Muscle layer of duodenum (tissue), 2 donors: ENCODE data around the gene TPSD1.
"Not testable (repeated sequence)": the region's sequence is repeated elsewhere in the genome, so short reads cannot be mapped to it uniquely, and the experiment has no call there.

Experiments used
- H3K27ac ChIP-seq: one replicate; pipeline ENCODE4 v1.7.0; 2013; ENCODE audit warnings: mild to moderate bottlenecking, low read length
- H3K27me3 ChIP-seq: one replicate; pipeline ENCODE4 v1.7.0; 2013; ENCODE audit warnings: low read depth, mild to moderate bottlenecking, control low read depth, low read length
- H3K36me3 ChIP-seq, 2 donors: one replicate each; pipeline ENCODE4 v1.7.0; 2013; ENCODE audit warnings: low read length in 2 of 2, control low read depth in 1 of 2, mild to moderate bottlenecking in 1 of 2; ENCODE audit not compliant: insufficient read depth in 2 of 2, control insufficient read depth in 1 of 2
- H3K4me1 ChIP-seq, 2 donors: one replicate each; pipeline ENCODE4 v1.7.0; 2013; ENCODE audit warnings: low read length in 2 of 2, mild to moderate bottlenecking in 2 of 2, control low read depth in 1 of 2, moderate library complexity in 1 of 2; ENCODE audit not compliant: insufficient read depth in 2 of 2, control insufficient read depth in 1 of 2
- H3K4me3 ChIP-seq, 2 donors: one replicate each; pipeline ENCODE4 v1.7.0; 2013; ENCODE audit warnings: low read length in 2 of 2, low read depth in 1 of 2, mild to moderate bottlenecking in 1 of 2
- H3K9me3 ChIP-seq, 2 donors: one replicate each; pipeline ENCODE4 v1.7.0; 2013; ENCODE audit warnings: low read length in 2 of 2, control low read depth in 1 of 2, mild to moderate bottlenecking in 1 of 2; ENCODE audit not compliant: control insufficient read depth in 1 of 2
- donor health status: healthy.

TPSD1 gene

DNA sequence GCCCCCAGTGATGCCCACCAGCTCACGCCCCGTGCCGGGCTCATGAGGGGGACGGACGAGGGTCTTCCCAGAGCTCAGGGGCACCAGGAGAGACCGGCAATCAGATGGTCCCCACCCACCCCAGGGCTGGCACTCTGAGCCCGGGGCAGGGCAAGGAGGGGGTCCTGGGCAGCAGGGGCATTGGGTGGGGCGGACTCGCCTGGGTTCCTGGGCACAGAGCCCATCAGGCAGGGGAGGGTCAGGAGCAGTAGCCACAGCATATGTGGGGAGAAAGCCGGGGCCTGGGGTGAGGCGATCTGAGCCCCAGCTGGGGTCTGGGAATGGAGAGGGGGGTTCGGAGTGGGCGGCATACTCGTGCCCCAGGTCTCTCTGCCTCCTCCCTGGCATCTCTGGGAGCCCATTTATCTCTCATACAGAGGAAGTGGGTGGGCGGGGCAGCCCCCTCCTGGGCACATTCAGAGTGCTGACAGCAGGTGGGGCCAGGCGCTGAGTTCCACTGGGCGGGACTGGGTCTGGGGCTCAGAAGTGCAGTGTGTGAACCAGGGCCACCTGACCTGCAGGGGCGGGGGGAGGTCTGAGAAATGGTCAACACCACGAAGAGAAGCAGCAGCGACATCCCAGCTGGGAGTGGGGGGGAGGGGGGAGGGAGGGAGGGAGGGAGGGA lies 33.1 kb downstream of the TPSD1 start:
- no peak overlapping the region for H3K27ac ChIP-seq
- no peaks in the 10 kb centered on the region for H3K36me3 ChIP-seq
- peaks cover 24% of the 10 kb centered on the region for H3K27me3 ChIP-seq
- no peak overlapping the region for H3K4me3 ChIP-seq
- no peaks in the 10 kb centered on the region for H3K9me3 ChIP-seq
- H3K4me1 ChIP-seq = no peaks in the 10 kb centered on the region

DNA sequence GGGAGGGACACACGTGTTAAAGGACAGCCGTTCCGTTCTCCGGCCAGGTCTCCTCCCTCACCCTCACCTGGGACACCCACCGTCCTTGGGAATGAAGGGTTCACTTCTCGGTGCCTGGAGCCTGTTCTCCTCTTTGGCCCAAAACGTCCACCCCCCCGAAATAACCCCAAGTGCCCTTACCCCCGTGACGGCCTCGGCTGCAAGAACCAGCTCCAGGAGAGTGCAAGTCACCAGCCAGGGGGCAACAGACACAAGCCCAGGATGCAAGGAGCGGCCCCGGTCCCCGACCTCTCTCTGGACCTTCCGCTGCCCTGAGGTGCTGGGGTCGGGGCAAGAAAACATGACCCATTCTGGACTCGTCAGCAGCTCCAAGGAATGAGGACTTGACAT lies 33.6 kb downstream of the TPSD1 start:
- H3K27me3 ChIP-seq = peaks cover 24% of the 10 kb centered on the region
- no peak overlapping the region for H3K27ac ChIP-seq
- no peak overlapping the region for H3K4me3 ChIP-seq
- no peaks in the 10 kb centered on the region for H3K9me3 ChIP-seq
- H3K36me3 ChIP-seq = no peaks in the 10 kb centered on the region
- H3K4me1 ChIP-seq = no peaks in the 10 kb centered on the region

DNA sequence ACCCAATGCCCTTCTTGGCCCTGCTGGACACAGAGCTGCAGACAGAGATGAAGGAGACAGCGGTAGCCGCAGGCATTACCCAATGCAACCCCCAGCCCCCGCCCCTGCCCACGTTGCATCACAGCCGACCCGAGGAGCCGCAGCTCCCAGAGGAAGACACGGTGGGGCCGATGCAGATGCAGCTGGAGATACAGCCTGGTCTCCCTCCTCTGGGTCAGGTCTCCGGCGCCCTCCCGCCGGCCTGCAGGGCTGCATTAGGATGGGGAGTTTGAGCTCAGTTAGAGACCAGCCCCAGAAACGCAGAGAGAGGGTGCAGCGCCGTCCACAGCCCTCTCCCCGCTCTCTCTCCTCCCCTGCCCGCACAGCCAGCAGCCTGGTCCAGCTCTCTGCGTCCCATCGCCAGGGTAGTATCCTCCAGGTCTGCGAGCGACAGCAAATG lies 34.2 kb downstream of the TPSD1 start:
- Histone ChIP-seq H3K4me3 (no peak overlapping the region), H3K9me3 (no peaks in the 10 kb centered on the region), H3K27ac (no peak overlapping the region), H3K27me3 (peaks cover 24% of the 10 kb centered on the region), H3K4me1 (no peaks in the 10 kb centered on the region), H3K36me3 (no peaks in the 10 kb centered on the region)

DNA sequence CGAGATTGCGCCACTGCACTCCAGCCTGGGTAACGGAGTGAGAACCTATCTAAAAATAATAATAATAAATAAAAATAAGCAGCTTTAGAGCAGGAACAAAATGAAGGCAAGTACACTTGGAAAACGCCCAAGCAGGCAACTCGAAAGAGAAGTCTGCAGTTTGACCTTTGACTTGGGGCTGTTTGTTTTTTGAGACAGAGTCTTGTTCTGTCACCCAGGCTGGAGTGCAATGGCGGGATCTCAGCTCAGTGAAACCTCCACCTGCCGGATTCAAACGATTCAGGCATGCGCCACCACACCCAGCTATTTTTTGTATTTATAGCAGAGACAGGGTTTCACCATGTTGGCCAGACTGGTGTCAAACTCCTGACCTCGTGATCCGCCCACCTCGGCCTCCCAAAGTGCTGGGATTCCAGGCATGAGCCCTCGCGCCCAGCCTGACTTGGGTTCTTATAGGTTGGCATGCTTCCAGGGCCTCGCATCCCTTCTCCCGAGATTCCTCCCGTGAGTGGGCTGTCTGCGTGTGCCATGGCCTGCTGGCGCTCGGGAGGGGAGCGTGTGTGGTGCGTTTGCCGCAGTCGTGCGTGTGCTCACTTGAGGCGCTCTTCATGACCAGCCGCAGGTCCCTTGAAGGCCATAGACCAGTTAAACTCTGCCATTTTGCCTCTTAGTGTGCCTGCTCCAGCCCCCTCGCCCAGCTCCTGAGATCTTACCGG lies 35.1 kb downstream of the TPSD1 start:
- H3K27me3 ChIP-seq = peaks cover 18% of the 10 kb centered on the region

DNA sequence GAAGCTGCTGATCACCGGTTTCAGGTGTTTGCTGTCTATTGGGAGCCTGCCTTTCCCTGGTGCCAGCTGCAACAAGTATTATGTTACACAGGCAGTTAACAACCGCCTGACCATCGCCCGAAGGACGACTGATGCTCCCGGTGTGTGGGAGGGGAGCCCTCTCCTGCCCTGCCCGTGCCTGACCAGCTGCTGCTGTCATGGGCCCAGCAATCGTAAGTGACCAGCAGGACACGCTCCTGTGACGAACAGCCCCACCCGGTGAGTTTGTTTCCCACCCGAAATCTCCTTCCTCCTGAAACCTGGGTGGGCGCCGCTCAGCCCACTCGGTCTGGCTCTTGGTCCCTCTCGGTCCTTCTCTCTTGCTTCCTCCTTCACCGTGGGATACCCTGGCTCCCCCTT lies 35.7 kb downstream of the TPSD1 start:
- Histone ChIP-seq H3K9me3 (no peaks in the 10 kb centered on the region), H3K27me3 (peaks cover 16% of the 10 kb centered on the region), H3K27ac (no peak overlapping the region), H3K4me1 (no peaks in the 10 kb centered on the region), H3K4me3 (no peak overlapping the region), H3K36me3 (no peaks in the 10 kb centered on the region)

More for the DNA sequence above, 35.1 kb downstream of the TPSD1 start:
- Histone ChIP-seq H3K27ac (no peak overlapping the region), H3K36me3 (no peaks in the 10 kb centered on the region), H3K9me3 (no peaks in the 10 kb centered on the region), H3K4me3 (no peak overlapping the region), H3K4me1 (no peaks in the 10 kb centered on the region)

DNA sequence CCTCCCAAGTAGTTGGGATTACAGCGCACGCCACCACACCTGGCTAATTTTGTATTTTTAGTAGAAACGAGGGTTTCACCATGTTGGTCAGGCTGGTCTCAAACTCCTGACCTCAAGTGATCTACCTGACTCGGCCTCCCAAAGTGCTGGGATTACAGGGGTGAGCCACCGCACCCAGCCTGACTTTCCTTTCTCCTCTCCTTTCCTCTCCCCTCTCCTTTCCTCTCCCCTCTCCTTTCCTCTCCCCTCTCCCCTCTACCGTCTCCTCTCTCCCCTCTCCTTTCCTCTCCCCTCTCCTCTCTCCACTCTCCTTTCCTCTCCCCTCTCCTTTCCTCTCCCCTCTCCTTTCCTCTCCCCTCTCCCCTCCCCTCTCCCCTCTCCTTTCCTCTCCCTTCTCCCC lies 36.3 kb downstream of the TPSD1 start:
- not testable (repeated sequence) for H3K4me1 ChIP-seq, H3K27ac ChIP-seq, H3K9me3 ChIP-seq, H3K36me3 ChIP-seq, H3K4me3 ChIP-seq
- peaks cover 16% of the 10 kb centered on the region for H3K27me3 ChIP-seq

DNA sequence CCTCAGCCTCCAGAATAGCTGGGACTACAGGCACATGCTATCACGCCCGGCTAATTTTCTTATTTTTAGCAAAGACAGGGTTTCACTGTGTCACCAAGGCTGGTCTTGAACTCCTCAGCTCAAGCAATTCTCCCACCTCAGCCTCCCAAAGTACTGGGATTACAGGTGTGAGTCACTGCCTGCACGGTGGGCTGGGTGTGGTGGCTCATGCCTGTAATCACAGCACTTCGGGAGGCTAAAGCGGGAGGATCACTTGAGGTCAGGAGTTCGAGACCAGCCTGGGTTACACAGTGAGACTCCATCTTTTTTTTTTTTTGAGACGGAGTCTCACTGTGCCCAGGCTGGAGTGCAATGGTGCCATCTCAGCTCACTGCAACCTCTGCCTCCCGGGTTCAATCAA lies 36.9 kb downstream of the TPSD1 start:
- not testable (repeated sequence) for H3K9me3 ChIP-seq, H3K27ac ChIP-seq, H3K4me1 ChIP-seq, H3K36me3 ChIP-seq, H3K4me3 ChIP-seq
- H3K27me3 ChIP-seq = peaks cover 14% of the 10 kb centered on the region

DNA sequence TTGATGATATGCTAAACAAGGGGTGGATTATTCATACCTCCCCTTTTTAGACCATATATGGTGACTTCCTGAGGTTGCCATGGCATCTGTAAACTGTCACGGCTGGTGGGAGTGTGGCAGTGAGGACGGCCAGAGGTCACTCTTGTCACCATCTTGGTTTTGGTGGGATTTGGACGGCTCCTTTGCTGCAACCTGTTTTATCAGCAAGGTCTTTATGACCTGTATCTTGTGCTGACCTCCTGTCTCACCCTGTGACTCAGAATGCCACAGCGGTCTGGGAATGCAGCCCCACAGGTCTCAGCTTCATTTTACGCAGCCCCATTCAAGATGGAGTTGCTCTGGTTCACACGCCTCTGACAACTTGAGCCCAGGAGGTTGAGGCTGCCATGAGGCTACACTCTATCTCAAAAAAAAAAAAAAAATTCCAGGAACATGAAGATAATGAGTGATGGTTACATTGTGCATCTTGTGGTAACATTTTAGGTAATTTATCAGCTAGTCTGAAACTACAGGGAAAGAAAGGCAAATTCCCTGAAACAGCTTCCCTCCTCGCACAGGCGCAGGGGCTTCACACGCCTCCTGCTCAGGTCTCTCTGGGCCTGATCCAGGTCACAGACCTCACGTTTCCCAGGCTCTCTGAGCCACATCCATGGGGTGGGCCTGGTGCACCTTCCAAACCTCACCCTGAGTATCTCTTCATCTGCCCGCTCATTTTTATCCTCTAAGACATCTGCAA lies 38.2 kb downstream of the TPSD1 start:
- H3K4me1 ChIP-seq = no peaks in the 10 kb centered on the region
- H3K27ac ChIP-seq = no peak overlapping the region
- H3K9me3 ChIP-seq = no peaks in the 10 kb centered on the region
- no peak overlapping the region for H3K4me3 ChIP-seq
- H3K36me3 ChIP-seq = no peaks in the 10 kb centered on the region
- H3K27me3 ChIP-seq = peaks cover 9% of the 10 kb centered on the region

DNA sequence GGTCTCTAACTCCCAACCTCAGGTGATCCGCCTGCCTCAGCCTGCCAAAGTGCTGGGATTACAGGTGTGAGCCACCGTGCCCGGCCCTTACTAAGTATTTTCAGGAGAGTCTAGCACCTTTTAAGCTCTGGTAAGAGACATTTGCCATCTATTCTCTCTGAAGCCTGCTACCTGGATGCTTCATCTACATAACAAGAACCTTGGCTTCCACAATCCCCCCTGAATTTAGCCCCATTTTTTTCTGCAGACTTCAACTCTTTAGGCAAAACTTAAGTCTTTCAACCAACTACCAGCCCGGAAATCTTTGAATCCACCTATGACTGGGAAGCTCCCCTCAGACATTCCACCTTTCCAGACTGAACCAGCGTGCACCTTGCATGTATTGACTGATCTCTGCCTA lies 39.6 kb downstream of the TPSD1 start:
- H3K9me3 ChIP-seq = no peaks in the 10 kb centered on the region
- H3K36me3 ChIP-seq = no peaks in the 10 kb centered on the region
- no peaks in the 10 kb centered on the region for H3K4me1 ChIP-seq
- no peak overlapping the region for H3K27ac ChIP-seq
- no peak overlapping the region for H3K4me3 ChIP-seq
- peaks cover 3% of the 10 kb centered on the region for H3K27me3 ChIP-seq

DNA sequence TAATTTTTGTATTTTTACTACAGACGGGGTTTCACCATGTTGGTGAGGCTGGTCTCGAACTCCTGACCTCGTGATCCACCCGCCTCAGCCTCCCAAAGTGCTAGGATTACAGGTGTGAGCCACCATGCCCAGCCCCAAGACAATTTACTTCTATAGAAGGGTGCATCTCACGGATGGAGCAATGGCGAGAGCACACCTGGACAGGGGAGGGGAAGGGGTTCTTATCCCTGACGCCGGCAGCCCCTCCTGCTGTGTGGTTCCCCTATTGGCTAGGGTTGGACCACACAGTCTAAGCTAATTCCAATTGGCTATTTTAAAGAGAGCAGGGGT lies 40.8 kb downstream of the TPSD1 start:
- H3K27me3 ChIP-seq, H3K4me1 ChIP-seq, H3K27ac ChIP-seq, H3K9me3 ChIP-seq, H3K4me3 ChIP-seq, H3K36me3 ChIP-seq: not testable (repeated sequence)

DNA sequence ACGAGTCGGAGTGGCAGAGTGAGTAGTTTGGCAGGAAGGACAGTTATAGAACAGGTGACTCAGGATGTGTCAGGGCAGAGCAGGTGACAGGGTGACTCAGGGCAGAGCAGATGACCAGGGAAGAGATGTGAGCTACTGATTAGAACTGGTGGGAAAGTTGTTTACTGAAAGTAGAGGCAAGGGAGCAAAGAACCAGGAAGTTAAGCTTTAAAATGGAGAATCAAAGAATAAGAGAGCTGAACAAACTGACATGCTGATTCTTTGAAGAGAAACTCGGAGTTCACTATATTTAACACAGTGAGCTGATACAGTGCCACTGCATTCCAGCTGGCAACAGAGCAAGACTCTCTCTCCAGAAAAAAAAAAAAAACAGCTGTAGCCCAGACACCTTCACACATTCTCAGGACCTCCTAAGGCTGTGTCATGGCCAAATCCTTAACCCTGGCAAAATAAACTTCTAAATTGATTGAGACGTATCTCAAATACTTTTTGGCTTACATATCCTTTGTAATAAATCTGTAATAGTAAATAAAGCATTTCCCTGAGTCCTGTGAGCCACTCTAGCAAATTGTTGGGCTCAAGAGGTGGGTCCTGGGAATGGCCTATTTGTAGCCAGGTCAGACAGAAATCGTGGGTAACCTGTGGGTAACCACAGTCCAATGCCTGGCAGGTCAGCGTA lies 41.3 kb downstream of the TPSD1 start:
- H3K27me3 ChIP-seq = peaks cover 6% of the 10 kb centered on the region
- H3K36me3 ChIP-seq = no peaks in the 10 kb centered on the region
- H3K27ac ChIP-seq = peak overlapping the region; percentile 45
- H3K4me1 ChIP-seq = peaks cover 0 to 7% of the 10 kb centered on the region in 2 donors
- H3K9me3 ChIP-seq = no peaks in the 10 kb centered on the region
- no peak overlapping the region for H3K4me3 ChIP-seq
